Calu3 (cell line): Measurements from ENCODE around the gene DCDC2C. TPM values are rescaled to one million over a fixed set of nuclear protein-coding genes. Genes with fewer than 3 reads are reported as not detected.

Experiments
- BruUV-seq: library from RNA; stranded (reverse); fragments of 400-500 nt; replicated peaks from 2 replicates; lab custom pipeline; 2021; lab: Mats Ljungman, UMichigan
- CTCF ChIA-PET: fragments of 300-600 bp; sonication (Branson Sonifier 250); formaldehyde crosslinking; loops from one replicate; lab custom pipeline; 2022; ENCODE audit warnings: antibody characterized with exemption; lab: Charles Lee
- DNase-seq: peaks from one replicate; pipeline ENCODE4 v3.0.0; 2022
- H3K27ac Mint-ChIP-seq: one replicate; pipeline ENCODE4 v1.8.0; 2022; ENCODE audit warnings: mixed read lengths; ENCODE audit not compliant: unreplicated experiment
- H3K27me3 Mint-ChIP-seq: one replicate; pipeline ENCODE4 v1.8.0; 2022; ENCODE audit warnings: mixed read lengths; ENCODE audit not compliant: unreplicated experiment
- H3K36me3 Mint-ChIP-seq: one replicate; pipeline ENCODE4 v1.8.0; 2022; ENCODE audit warnings: mild to moderate bottlenecking, moderate library complexity, mixed read lengths; ENCODE audit not compliant: insufficient read depth, unreplicated experiment
- H3K4me1 Mint-ChIP-seq: one replicate; pipeline ENCODE4 v1.8.0; 2022; ENCODE audit warnings: mild to moderate bottlenecking, low read depth, mixed read lengths; ENCODE audit not compliant: unreplicated experiment
- H3K4me3 Mint-ChIP-seq: one replicate; pipeline ENCODE4 v1.8.0; 2022; ENCODE audit warnings: mild to moderate bottlenecking, low read depth, moderate library complexity, mixed read lengths; ENCODE audit not compliant: unreplicated experiment
- H3K9me3 Mint-ChIP-seq: one replicate; pipeline ENCODE4 v1.8.0; 2022; ENCODE audit warnings: low read depth, mixed read lengths; ENCODE audit not compliant: unreplicated experiment
- CTCF ChIP-seq: fragments of 200-600 bp; IDR thresholded peaks from one replicate; pipeline ENCODE4 v1.8.0; 2022; ENCODE audit warnings: antibody characterized with exemption; ENCODE audit not compliant: unreplicated experiment
- intact Hi-C: fragments of 100-400 bp; cut with micrococcal nuclease; formaldehyde crosslinking; loops from one replicate; pipeline ENCODE4 v1.10.0; 2022; ENCODE audit not compliant: unreplicated experiment
- total RNA-seq: library from RNA; stranded (reverse); gene quantifications from 2 replicates; pipeline ENCODE4 v1.2.3, GENCODE V29; 2022

DCDC2C gene
- total RNA-seq, 1 experiment from 2014 or later: not detected

DNA sequence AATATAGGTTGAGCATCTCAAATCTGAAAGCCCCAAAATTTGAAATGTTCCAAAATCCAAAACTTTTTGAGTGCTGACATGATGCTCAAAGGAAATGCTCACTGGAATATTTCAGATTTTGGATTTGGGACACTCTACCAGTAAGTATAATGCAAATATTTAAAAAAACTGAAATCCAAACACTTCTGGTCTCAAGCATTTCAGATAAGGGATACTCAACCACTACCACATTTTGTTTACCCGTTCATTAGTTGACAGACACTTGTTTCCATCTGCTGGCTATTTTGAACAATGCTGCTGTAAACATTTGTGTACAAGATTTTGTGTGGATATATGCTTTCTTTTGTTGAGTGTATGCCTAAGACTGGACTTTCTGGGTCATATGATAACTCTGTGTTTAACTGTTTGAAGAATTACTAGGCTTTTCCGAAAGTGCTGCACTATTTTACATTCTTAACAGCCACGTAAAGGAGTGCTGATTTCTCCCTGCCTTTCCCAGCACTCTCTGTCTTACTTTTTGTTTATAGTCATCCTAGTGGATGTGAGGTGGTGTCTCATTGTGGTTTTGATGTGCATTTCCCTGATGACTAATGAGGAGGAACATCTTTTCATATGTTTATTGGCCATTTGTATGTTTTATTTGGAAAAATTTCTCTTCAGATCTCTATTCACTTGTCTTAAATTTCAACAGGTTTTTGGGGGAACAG lies 19.5 kb upstream of the DCDC2C start:
- Mint-ChIP-seq H3K36me3 (no peaks in the 10 kb centered on the region), H3K4me3 (no peak overlapping the region), H3K27me3 (peaks cover 42% of the 10 kb centered on the region), H3K4me1 (no peaks in the 10 kb centered on the region), H3K9me3 (peaks cover 3% of the 10 kb centered on the region), H3K27ac (no peak overlapping the region)
- intact Hi-C loops: no loop called here
- no peak for TF ChIP-seq CTCF
- CTCF ChIA-PET: no interaction called here
- DNase-seq: no peak
- BruUV-seq: no TSS peak

- peaks cover 14% of the 10 kb centered on the region for H3K27me3 Mint-ChIP-seq
- H3K9me3 Mint-ChIP-seq: peaks cover 1% of the 10 kb centered on the region
- H3K36me3 Mint-ChIP-seq: no peaks in the 10 kb centered on the region
- BruUV-seq: no TSS peak
- H3K4me1 Mint-ChIP-seq: no peaks in the 10 kb centered on the region
- intact Hi-C loops: loop anchor here (10.0 kb wide), 1 partner anchor 365 kb away; no protein-coding TSS in a partner anchor
- no peak overlapping the region for H3K4me3 Mint-ChIP-seq
- no peak for DNase-seq
- H3K27ac Mint-ChIP-seq: peak overlapping the region; percentile 77
- CTCF ChIA-PET: interaction anchor here (0.6 kb wide), 1 partner anchor 11 kb away, joined by 3 read pairs; no protein-coding TSS in a partner anchor
- TF ChIP-seq CTCF: no peak
These were observed 13.2 kb upstream of the DCDC2C start for GRCh38 chr2:3689998-3690748.

GRCh38 chr2:3692375-3692774 lies 11.0 kb upstream of the DCDC2C start:
- intact Hi-C loops: loop anchor here (2.0 to 10.0 kb wide), 3 partner anchors 88 to 362 kb away; no protein-coding TSS in a partner anchor
- Mint-ChIP-seq H3K4me1 (no peaks in the 10 kb centered on the region), H3K36me3 (no peaks in the 10 kb centered on the region), H3K27ac (no peak overlapping the region), H3K9me3 (no peaks in the 10 kb centered on the region), H3K27me3 (peaks cover 27% of the 10 kb centered on the region), H3K4me3 (no peak overlapping the region)
- peak; percentile 5 for DNase-seq
- TF ChIP-seq CTCF: peak; percentile 50
- BruUV-seq: no TSS peak
- CTCF ChIA-PET: interaction anchor here (0.7 to 1.2 kb wide), 4 partner anchors 30 to 112 kb away, joined by 3 to 7 read pairs (median 4); no protein-coding TSS in a partner anchor

DNA sequence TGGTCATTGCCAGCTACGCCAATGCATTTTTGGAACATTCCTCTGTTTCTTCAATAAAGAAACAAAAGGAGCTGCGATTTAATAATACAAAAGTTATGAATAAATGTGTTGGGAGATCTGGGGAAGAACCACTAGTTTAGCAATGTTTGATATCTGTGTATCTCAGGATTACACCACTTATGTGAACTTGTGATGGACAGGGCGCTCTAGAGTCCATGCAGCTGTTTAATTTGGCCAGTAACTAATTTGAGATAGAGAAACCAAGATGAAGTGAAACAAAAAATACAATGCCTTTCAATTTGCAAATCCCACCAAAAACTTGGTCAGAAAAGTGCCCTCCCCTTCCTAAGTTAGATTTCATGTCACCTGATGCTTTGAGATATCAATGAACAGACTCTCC lies 6.8 kb upstream of the DCDC2C start:
- Mint-ChIP-seq H3K9me3 (no peaks in the 10 kb centered on the region), H3K27ac (no peak overlapping the region), H3K27me3 (peaks cover 27% of the 10 kb centered on the region), H3K36me3 (no peaks in the 10 kb centered on the region), H3K4me3 (no peak overlapping the region), H3K4me1 (no peaks in the 10 kb centered on the region)
- intact Hi-C loops: loop anchor here (10.0 kb wide), 1 partner anchor 358 kb away; no protein-coding TSS in a partner anchor
- no peak for DNase-seq
- CTCF ChIA-PET: no interaction called here
- no peak for TF ChIP-seq CTCF
- no TSS peak for BruUV-seq
